Neural cell (in vitro differentiated cells): ENCODE data around the gene USP7. TPM values are rescaled to one million over a fixed set of nuclear protein-coding genes. Genes with fewer than 3 reads are reported as not detected.

ENCODE experiments used
- H2AFZ ChIP-seq: fragments of 200-600, 300-800 bp; sonication (generic), shearing (Covaris generic); 2 replicates; pipeline ENCODE4 v1.6.0; 2014; ENCODE audit warnings: low read depth, mild to moderate bottlenecking, antibody characterized with exemption, low read length, moderate library complexity
- H3F3A ChIP-seq: fragments of 200-600 bp; shearing (Covaris generic); 2 replicates; pipeline ENCODE4 v1.6.1; 2016; ENCODE audit warnings: mild to moderate bottlenecking, moderate library complexity, mixed read lengths, antibody characterized with exemption, low read length; ENCODE audit not compliant: insufficient read depth, poor library complexity, severe bottlenecking
- H3K27ac ChIP-seq: fragments of 200-600, 300-800 bp; sonication (generic), shearing (Covaris generic); 2 replicates; pipeline ENCODE4 v1.5.1; 2014; ENCODE audit warnings: mild to moderate bottlenecking, low read length, moderate library complexity
- H3K27me3 ChIP-seq: fragments of 300-800, 200-600 bp; sonication (generic), shearing (Covaris generic); 2 replicates; pipeline ENCODE4 v1.6.0; 2014; ENCODE audit warnings: mild to moderate bottlenecking, low read depth, low read length, moderate library complexity; ENCODE audit not compliant: insufficient read depth
- H3K36me3 ChIP-seq: fragments of 300-800, 200-600 bp; sonication (generic), shearing (Covaris generic); 2 replicates; pipeline ENCODE4 v1.5.1; 2014; ENCODE audit warnings: mild to moderate bottlenecking, antibody characterized with exemption, low read length, moderate library complexity; ENCODE audit not compliant: insufficient read depth
- H3K4me2 ChIP-seq: fragments of 300-800, 200-600 bp; sonication (generic), shearing (Covaris generic); 2 replicates; pipeline ENCODE4 v1.6.0; 2014; ENCODE audit warnings: mild to moderate bottlenecking, low read length
- H3K4me3 ChIP-seq: fragments of 300-800, 200-600 bp; sonication (generic), shearing (Covaris generic); 2 replicates; pipeline ENCODE4 v1.5.1; 2014; ENCODE audit warnings: mild to moderate bottlenecking, low read length, moderate library complexity
- H3K79me2 ChIP-seq: fragments of 200-600 bp; shearing (Covaris generic); replicated peaks from 2 replicates; pipeline ENCODE4 v1.6.0; 2014; ENCODE audit warnings: mild to moderate bottlenecking, low read length, moderate library complexity; ENCODE audit not compliant: insufficient read depth
- H3K9ac ChIP-seq: fragments of 300-800, 200-600 bp; sonication (generic), shearing (Covaris generic); 2 replicates; pipeline ENCODE4 v1.6.1; 2016; ENCODE audit warnings: mild to moderate bottlenecking, low read length, mixed read lengths
- H3K9me2 ChIP-seq: fragments of 200-600 bp; shearing (Covaris generic); 2 replicates; pipeline ENCODE4 v1.6.1; 2016; ENCODE audit warnings: mild to moderate bottlenecking, low read length, mixed read lengths; ENCODE audit not compliant: insufficient read depth
- H3K9me3 ChIP-seq: fragments of 200-600, 300-800 bp; sonication (generic), shearing (Covaris generic); 2 replicates; pipeline ENCODE4 v1.6.1; 2016; ENCODE audit warnings: mild to moderate bottlenecking, mixed run types, low read length, moderate library complexity, mixed read lengths
- H4K20me1 ChIP-seq: fragments of 200-600 bp; shearing (Covaris generic); 2 replicates; pipeline ENCODE4 v1.6.1; 2016; ENCODE audit warnings: mild to moderate bottlenecking, mixed run types; ENCODE audit not compliant: insufficient read depth
- CTCF ChIP-seq: fragments of 450-650 bp; IDR thresholded peaks from 2 replicates; pipeline ENCODE4 v1.5.1; 2014; ENCODE audit warnings: antibody characterized with exemption, mild to moderate bottlenecking, moderate library complexity; ENCODE audit not compliant: poor library complexity, severe bottlenecking
- EP300 ChIP-seq: fragments of 450-650 bp; conservative IDR thresholded peaks from 2 replicates; pipeline ENCODE4 v1.6.1; 2014; ENCODE audit warnings: antibody characterized with exemption, mild to moderate bottlenecking, moderate library complexity; ENCODE audit not compliant: poor library complexity, severe bottlenecking
- EZH2 ChIP-seq: fragments of 200-600, 300-800 bp; shearing (Covaris generic), sonication (generic); IDR thresholded peaks from 2 replicates; pipeline ENCODE4 v1.6.1; 2014; ENCODE audit warnings: antibody characterized with exemption, low read length, borderline replicate concordance, mild to moderate bottlenecking; ENCODE audit not compliant: insufficient read depth, poor library complexity, severe bottlenecking
- MXI1 ChIP-seq: fragments of 450-650 bp; conservative IDR thresholded peaks from 2 replicates; pipeline ENCODE4 v1.6.1; 2014; ENCODE audit warnings: antibody characterized with exemption, mild to moderate bottlenecking; ENCODE audit not compliant: poor library complexity, severe bottlenecking
- POLR2AphosphoS5 ChIP-seq: IDR thresholded peaks from 2 replicates; pipeline ENCODE4 v1.6.1; 2012
- RAD21 ChIP-seq: fragments of 450-650 bp; conservative IDR thresholded peaks from 2 replicates; pipeline ENCODE4 v1.6.1; 2014; ENCODE audit warnings: antibody characterized with exemption, mild to moderate bottlenecking, moderate library complexity
- REST ChIP-seq: IDR thresholded peaks from 2 replicates; pipeline ENCODE4 v1.6.1; 2012; ENCODE audit warnings: borderline replicate concordance
- SMC3 ChIP-seq: fragments of 450-650 bp; conservative IDR thresholded peaks from 2 replicates; pipeline ENCODE4 v1.6.1; 2014; ENCODE audit warnings: antibody characterized with exemption, mild to moderate bottlenecking, moderate library complexity; ENCODE audit not compliant: poor library complexity
- TAF1 ChIP-seq: IDR thresholded peaks from 2 replicates; pipeline ENCODE4 v1.6.1; 2012; ENCODE audit warnings: low read depth
- polyA plus RNA-seq: library from polyadenylated mRNA; depleted of rRNA; stranded (reverse); fragments of >200 nt; gene quantifications from 2 replicates; pipeline ENCODE4 v1.2.3, GENCODE V29; 2014

USP7 gene
- polyA plus RNA-seq, 1 donor from 2014 or later = 52.5 TPM

DNA sequence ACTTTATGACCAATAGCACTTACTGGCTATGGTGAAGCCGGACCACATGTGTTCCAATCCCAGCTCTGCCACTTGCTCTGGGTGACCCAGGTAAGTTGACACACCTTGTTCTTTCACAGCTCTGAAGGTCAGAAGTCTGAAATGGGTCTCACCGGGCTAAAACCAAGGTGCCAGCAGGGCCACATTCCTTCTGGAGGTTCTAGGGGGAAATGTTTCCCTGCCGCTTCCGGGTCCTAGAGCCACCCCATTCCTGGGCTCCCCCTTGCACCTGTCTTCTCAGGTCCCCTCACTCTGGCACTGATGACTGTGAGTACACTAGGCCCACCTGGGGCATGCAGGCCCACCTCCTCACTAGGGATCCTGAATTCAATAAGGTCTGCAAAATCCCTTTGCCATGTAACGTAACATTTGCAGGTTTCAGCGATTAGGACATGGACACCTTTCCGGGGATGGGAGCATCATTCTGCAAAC, 11.4 kb downstream of the USP7 start:
- Histone ChIP-seq H3K36me3 (no peaks in the 10 kb centered on the region), H3K27ac (no peak overlapping the region), H3F3A (no peaks in the 10 kb centered on the region), H2AFZ (no peak overlapping the region), H3K79me2 (peaks cover 91% of the 10 kb centered on the region), H3K27me3 (no peaks in the 10 kb centered on the region), H4K20me1 (peaks cover 54% of the 10 kb centered on the region), H3K9me2 (no peaks in the 10 kb centered on the region), H3K4me2 (no peak overlapping the region), H3K9ac (no peak overlapping the region), H3K4me3 (no peak overlapping the region), H3K9me3 (no peaks in the 10 kb centered on the region)
- no peak for TF ChIP-seq TAF1
- no peak for TF ChIP-seq POLR2AphosphoS5
- TF ChIP-seq EZH2 = no peak
- TF ChIP-seq REST = no peak
- no peak for TF ChIP-seq EP300
- TF ChIP-seq MXI1 = no peak
- no peak for TF ChIP-seq CTCF
- TF ChIP-seq SMC3 = no peak

- no peak overlapping the region for H2AFZ ChIP-seq
- peaks cover 91% of the 10 kb centered on the region for H3K79me2 ChIP-seq
- no peaks in the 10 kb centered on the region for H3K9me2 ChIP-seq
- peaks cover 48% of the 10 kb centered on the region for H4K20me1 ChIP-seq
- H3K9me3 ChIP-seq = no peaks in the 10 kb centered on the region
- TF ChIP-seq EP300 (no peak), SMC3 (no peak), POLR2AphosphoS5 (no peak), RAD21 (no peak), TAF1 (no peak), EZH2 (no peak), REST (no peak)
- no peak overlapping the region for H3K9ac ChIP-seq
- no peaks in the 10 kb centered on the region for H3F3A ChIP-seq
- H3K36me3 ChIP-seq = no peaks in the 10 kb centered on the region
- H3K27me3 ChIP-seq = no peaks in the 10 kb centered on the region
- H3K27ac ChIP-seq = no peak overlapping the region
- H3K4me3 ChIP-seq = no peak overlapping the region
- no peak overlapping the region for H3K4me2 ChIP-seq
Measured at GRCh38 chr16:8951447-8952280, 12.0 kb downstream of the USP7 start.
